Measurements from ENCODE around the gene ACADS. TPM values are rescaled to one million over a fixed set of nuclear protein-coding genes. Genes with fewer than 3 reads are reported as not detected.
A peak's percentile ranks its signal among the peaks of the same experiment; 100 is the strongest.

ACADS gene
- 4.4 and 4.6 TPM in 2 replicates for polyA plus RNA-seq (2013)

- DNase-seq: peak; percentile 87 to 93
- Histone ChIP-seq H2BK120ac (ENCODE audit: insufficient read depth, low read length, poor library complexity) (peak within 1 kb of the TSS; percentile 23), H3K9me3 (ENCODE audit: insufficient read depth, low read depth, low read length) (peaks cover 1% of the 10 kb centered on the region)
Observed at GRCh38 chr12:120725659-120726509, at the start of gene ACADS. Gene ACADS, plus strand, starts transcription at chr12:120725826. Its CDS starts 60 bp downstream, at chr12:120725886.

DNA sequence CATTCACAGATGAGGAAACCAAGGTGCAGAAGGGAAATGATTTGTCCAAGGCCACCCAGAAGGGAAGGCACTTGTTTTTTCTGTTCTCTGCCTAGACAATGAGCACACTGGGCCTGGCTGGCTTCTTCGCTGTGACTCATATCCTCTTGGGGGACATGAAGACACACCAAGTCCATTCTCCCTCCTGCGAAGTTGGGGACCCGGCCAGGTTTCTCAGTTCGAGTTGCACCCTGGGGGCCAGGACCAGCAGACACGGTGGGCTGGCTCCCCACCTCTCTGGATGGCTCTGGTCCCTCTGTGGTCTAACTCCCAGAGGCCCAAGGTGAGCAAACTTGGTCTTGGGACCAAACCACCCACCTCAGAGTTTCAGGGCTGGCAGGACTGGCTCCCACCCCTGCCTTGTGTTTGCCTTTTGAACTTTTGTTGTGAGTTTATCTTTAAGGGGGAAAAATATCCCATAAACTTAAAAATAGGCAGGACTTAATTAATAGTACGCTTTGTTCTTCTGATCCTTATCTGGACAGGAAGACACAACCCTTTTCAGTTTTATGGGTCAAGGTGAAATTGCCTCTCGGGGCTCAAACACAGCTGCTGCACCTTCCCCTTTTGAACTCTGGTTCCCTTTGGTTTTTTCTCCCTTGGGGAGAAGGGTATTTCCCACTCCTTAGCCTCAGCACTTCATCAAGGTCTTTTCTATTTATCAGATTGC lies 47.7 kb upstream of the ACADS start:
- Histone ChIP-seq H3K14ac (ENCODE audit: low read length) (no peak overlapping the region), H2AFZ (ENCODE audit: insufficient read depth, low read length, poor library complexity) (no peak overlapping the region), H2BK5ac (ENCODE audit: low read depth, low read length, poor library complexity) (no peak overlapping the region), H4K12ac (ENCODE audit: low read depth, low read length) (peak overlapping the region; percentile 25), H3K4ac (ENCODE audit: low read depth, low read length) (no peak overlapping the region), H2AK5ac (ENCODE audit: low read length) (no peak overlapping the region), H3K4me1 (ENCODE audit: control insufficient read depth in 1 of 2, insufficient read depth in 2 of 2, low read length in 2 of 2) (no peaks in the 10 kb centered on the region), H3K4me3 (ENCODE audit: low read depth, low read length) (no peak overlapping the region), H3K9me3 (ENCODE audit: insufficient read depth, low read depth, low read length) (no peaks in the 10 kb centered on the region), H3K9ac (ENCODE audit: low read length) (no peak overlapping the region), H4K91ac (ENCODE audit: low read depth, low read length) (no peak overlapping the region), H3K4me2 (ENCODE audit: low read length) (no peak overlapping the region), H3K27me3 (ENCODE audit: insufficient read depth, low read length) (no peaks in the 10 kb centered on the region), H3K79me1 (ENCODE audit: low read length) (no peaks in the 10 kb centered on the region), H3K23ac (ENCODE audit: low read length) (no peak overlapping the region), H3K18ac (ENCODE audit: low read length) (no peak overlapping the region), H3K79me2 (ENCODE audit: control insufficient read depth, insufficient read depth, low read length, poor library complexity) (no peaks in the 10 kb centered on the region), H3K36me3 (ENCODE audit: control insufficient read depth in 1 of 2, insufficient read depth in 2 of 2, low read length in 2 of 2) (no peaks in the 10 kb centered on the region), H3K27ac (ENCODE audit: low read depth, low read length) (no peak overlapping the region), H2BK120ac (ENCODE audit: insufficient read depth, low read length, poor library complexity) (no peak overlapping the region), H2BK12ac (ENCODE audit: low read length) (no peak overlapping the region), H4K8ac (ENCODE audit: low read depth, low read length) (no peak overlapping the region)
- no peak for DNase-seq
- no CpG with 5 or more reads among the region's 7 CpGs for WGBS (ENCODE audit: extremely low coverage, insufficient coverage, insufficient read length)

More at GRCh38 chr12:120725659-120726509, at the start of gene ACADS:
- Histone ChIP-seq H3K4me1 (ENCODE audit: control insufficient read depth in 1 of 2, insufficient read depth in 2 of 2, low read length in 2 of 2) (peaks cover 3 to 9% of the 10 kb centered on the region in 2 experiments), H3K4me2 (ENCODE audit: low read length) (peak within 1 kb of the TSS; percentile 85), H3K4me3 (ENCODE audit: low read depth, low read length) (peak within 1 kb of the TSS; percentile 83), H3K27ac (ENCODE audit: low read depth, low read length) (no peak within 1 kb of the TSS), H2AK5ac (ENCODE audit: low read length) (no peak within 1 kb of the TSS), H2BK12ac (ENCODE audit: low read length) (no peak within 1 kb of the TSS), H3K23ac (ENCODE audit: low read length) (no peak within 1 kb of the TSS), H3K79me2 (ENCODE audit: control insufficient read depth, insufficient read depth, low read length, poor library complexity) (no peaks in the 10 kb centered on the region), H3K18ac (ENCODE audit: low read length) (peak within 1 kb of the TSS; percentile 59), H4K12ac (ENCODE audit: low read depth, low read length) (peak within 1 kb of the TSS; percentile 34), H2AFZ (ENCODE audit: insufficient read depth, low read length, poor library complexity) (peak within 1 kb of the TSS; percentile 75), H3K9ac (ENCODE audit: low read length) (peak within 1 kb of the TSS; percentile 71), H4K91ac (ENCODE audit: low read depth, low read length) (peak within 1 kb of the TSS; percentile 67), H3K14ac (ENCODE audit: low read length) (peak within 1 kb of the TSS; percentile 42), H3K27me3 (ENCODE audit: insufficient read depth, low read length) (no peaks in the 10 kb centered on the region), H3K36me3 (ENCODE audit: control insufficient read depth in 1 of 2, insufficient read depth in 2 of 2, low read length in 2 of 2) (peaks cover 13 to 27% of the 10 kb centered on the region in 2 experiments), H3K4ac (ENCODE audit: low read depth, low read length) (no peak within 1 kb of the TSS), H4K8ac (ENCODE audit: low read depth, low read length) (peak within 1 kb of the TSS; percentile 74), H3K79me1 (ENCODE audit: low read length) (peaks cover 4% of the 10 kb centered on the region), H2BK5ac (ENCODE audit: low read depth, low read length, poor library complexity) (peak within 1 kb of the TSS; percentile 43)
- no CpG with 5 or more reads among the region's 66 CpGs for WGBS (ENCODE audit: extremely low coverage, insufficient coverage, insufficient read length)

- Histone ChIP-seq H3K18ac (ENCODE audit: low read length) (no peak overlapping the region), H2BK120ac (ENCODE audit: insufficient read depth, low read length, poor library complexity) (no peak overlapping the region), H3K79me2 (ENCODE audit: control insufficient read depth, insufficient read depth, low read length, poor library complexity) (no peaks in the 10 kb centered on the region), H3K79me1 (ENCODE audit: low read length) (no peaks in the 10 kb centered on the region), H3K9me3 (ENCODE audit: insufficient read depth, low read depth, low read length) (no peaks in the 10 kb centered on the region), H4K12ac (ENCODE audit: low read depth, low read length) (no peak overlapping the region), H3K4ac (ENCODE audit: low read depth, low read length) (no peak overlapping the region), H2BK5ac (ENCODE audit: low read depth, low read length, poor library complexity) (no peak overlapping the region), H2AK5ac (ENCODE audit: low read length) (no peak overlapping the region), H3K4me2 (ENCODE audit: low read length) (no peak overlapping the region), H3K9ac (ENCODE audit: low read length) (no peak overlapping the region), H3K4me1 (ENCODE audit: control insufficient read depth in 1 of 2, insufficient read depth in 2 of 2, low read length in 2 of 2) (no peaks in the 10 kb centered on the region), H3K23ac (ENCODE audit: low read length) (no peak overlapping the region), H3K4me3 (ENCODE audit: low read depth, low read length) (no peak overlapping the region), H4K91ac (ENCODE audit: low read depth, low read length) (no peak overlapping the region), H2AFZ (ENCODE audit: insufficient read depth, low read length, poor library complexity) (no peak overlapping the region), H2BK12ac (ENCODE audit: low read length) (no peak overlapping the region), H3K36me3 (ENCODE audit: control insufficient read depth in 1 of 2, insufficient read depth in 2 of 2, low read length in 2 of 2) (no peaks in the 10 kb centered on the region), H3K14ac (ENCODE audit: low read length) (no peak overlapping the region), H3K27ac (ENCODE audit: low read depth, low read length) (no peak overlapping the region), H3K27me3 (ENCODE audit: insufficient read depth, low read length) (no peaks in the 10 kb centered on the region), H4K8ac (ENCODE audit: low read depth, low read length) (no peak overlapping the region)
- WGBS (ENCODE audit: extremely low coverage, insufficient coverage, insufficient read length): no CpG with 5 or more reads among the region's 8 CpGs
- no peak for DNase-seq
Observed at GRCh38 chr12:120678572-120678971, 47.1 kb upstream of the ACADS start.

- no peak overlapping the region for H3K18ac ChIP-seq (ENCODE audit: low read length)
- H4K12ac ChIP-seq (ENCODE audit: low read depth, low read length): no peak overlapping the region
- H3K27me3 ChIP-seq (ENCODE audit: insufficient read depth, low read length): no peaks in the 10 kb centered on the region
- no peak overlapping the region for H4K91ac ChIP-seq (ENCODE audit: low read depth, low read length)
- no peak overlapping the region for H3K4me3 ChIP-seq (ENCODE audit: low read depth, low read length)
- H3K9ac ChIP-seq (ENCODE audit: low read length): no peak overlapping the region
- no peaks in the 10 kb centered on the region for H3K4me1 ChIP-seq (ENCODE audit: control insufficient read depth in 1 of 2, insufficient read depth in 2 of 2, low read length in 2 of 2)
- no peak overlapping the region for H3K14ac ChIP-seq (ENCODE audit: low read length)
- no peak overlapping the region for H3K4me2 ChIP-seq (ENCODE audit: low read length)
- no CpG with 5 or more reads among the region's 5 CpGs for WGBS (ENCODE audit: extremely low coverage, insufficient coverage, insufficient read length)
- no peak overlapping the region for H2AFZ ChIP-seq (ENCODE audit: insufficient read depth, low read length, poor library complexity)
- H3K27ac ChIP-seq (ENCODE audit: low read depth, low read length): no peak overlapping the region
- H3K79me1 ChIP-seq (ENCODE audit: low read length): no peaks in the 10 kb centered on the region
- H2AK5ac ChIP-seq (ENCODE audit: low read length): no peak overlapping the region
- H3K79me2 ChIP-seq (ENCODE audit: control insufficient read depth, insufficient read depth, low read length, poor library complexity): no peaks in the 10 kb centered on the region
- no peak for DNase-seq
- no peak overlapping the region for H2BK12ac ChIP-seq (ENCODE audit: low read length)
- H2BK5ac ChIP-seq (ENCODE audit: low read depth, low read length, poor library complexity): no peak overlapping the region
- no peak overlapping the region for H2BK120ac ChIP-seq (ENCODE audit: insufficient read depth, low read length, poor library complexity)
- no peak overlapping the region for H3K4ac ChIP-seq (ENCODE audit: low read depth, low read length)
- no peak overlapping the region for H4K8ac ChIP-seq (ENCODE audit: low read depth, low read length)
- H3K36me3 ChIP-seq (ENCODE audit: control insufficient read depth in 1 of 2, insufficient read depth in 2 of 2, low read length in 2 of 2): no peaks in the 10 kb centered on the region
- no peak overlapping the region for H3K23ac ChIP-seq (ENCODE audit: low read length)
- no peaks in the 10 kb centered on the region for H3K9me3 ChIP-seq (ENCODE audit: insufficient read depth, low read depth, low read length)
Observed at GRCh38 chr12:120680165-120680738, 45.4 kb upstream of the ACADS start.

Measured in trophoblast cell (in vitro differentiated cells and primary cell).